NCI-H446 (cell line): Measurements from ENCODE around the gene EPHA4.
"Not testable (repeated sequence)": the region's sequence is repeated elsewhere in the genome, so short reads cannot be mapped to it uniquely, and the experiment has no call there.

Experiments used
- DNase-seq, 2 experiments: peaks; one replicate each; lab custom pipeline; 2025; lab: John Stamatoyannopoulos, UW

EPHA4 gene

DNA sequence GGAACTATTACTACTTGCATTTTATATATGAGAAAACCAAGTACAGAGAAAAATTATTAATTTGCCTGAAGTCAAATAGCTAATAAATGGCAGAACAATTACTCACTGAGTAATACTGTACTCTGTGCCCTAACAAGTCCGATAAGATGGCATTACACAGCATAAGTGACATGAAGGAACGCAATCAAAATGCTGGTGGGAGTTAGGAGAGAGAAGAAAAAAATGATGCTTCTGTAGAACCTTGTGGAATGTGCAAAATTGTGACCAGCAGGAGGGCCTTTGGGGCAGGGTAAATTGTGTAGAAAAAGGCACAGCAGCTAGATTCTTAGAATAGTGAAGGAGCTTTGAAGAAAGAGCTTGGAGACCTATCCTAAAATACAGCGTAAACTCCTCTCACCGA is 32.9 kb downstream of the EPHA4 start:
- DNase-seq, result no peak

DNA sequence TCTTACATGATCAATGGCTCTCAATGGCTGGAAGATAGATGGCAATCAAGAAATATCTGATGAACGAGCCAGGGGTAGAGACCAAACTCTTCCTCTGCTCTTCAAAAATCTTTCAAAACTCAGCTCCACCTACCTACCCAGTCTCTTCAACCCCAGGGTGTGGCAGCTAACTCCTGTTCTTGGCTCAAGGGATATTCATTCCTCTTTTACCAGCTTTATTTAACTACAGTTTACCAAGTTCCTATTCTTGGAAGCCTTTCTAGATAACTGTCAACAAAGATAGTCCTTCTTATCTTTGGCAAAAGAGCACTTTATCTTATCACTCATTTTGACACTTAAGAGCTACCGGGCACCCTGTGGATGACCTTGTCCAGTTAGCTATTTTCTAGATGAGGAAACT is 36.3 kb downstream of the EPHA4 start:
- no peak for DNase-seq

DNA sequence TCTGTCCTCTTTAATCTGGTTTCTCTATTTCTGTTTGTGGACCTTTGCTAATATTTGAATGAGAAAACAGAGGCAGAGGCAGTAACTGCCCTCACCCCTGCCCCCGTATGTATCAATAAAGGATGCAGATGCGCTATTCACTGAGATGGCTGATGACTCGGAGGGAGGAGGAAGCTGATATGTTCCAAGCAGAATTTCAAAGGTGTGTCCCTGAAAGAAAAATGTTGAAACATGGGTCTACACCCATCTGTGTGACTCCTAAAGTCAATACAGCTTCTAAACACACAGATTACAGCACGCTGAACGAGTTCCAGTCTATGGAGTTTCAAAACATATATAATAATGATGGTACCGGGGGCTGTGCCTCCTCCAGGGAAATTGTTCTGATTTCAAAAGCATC is 38.8 kb downstream of the EPHA4 start:
- no peak for DNase-seq

DNA sequence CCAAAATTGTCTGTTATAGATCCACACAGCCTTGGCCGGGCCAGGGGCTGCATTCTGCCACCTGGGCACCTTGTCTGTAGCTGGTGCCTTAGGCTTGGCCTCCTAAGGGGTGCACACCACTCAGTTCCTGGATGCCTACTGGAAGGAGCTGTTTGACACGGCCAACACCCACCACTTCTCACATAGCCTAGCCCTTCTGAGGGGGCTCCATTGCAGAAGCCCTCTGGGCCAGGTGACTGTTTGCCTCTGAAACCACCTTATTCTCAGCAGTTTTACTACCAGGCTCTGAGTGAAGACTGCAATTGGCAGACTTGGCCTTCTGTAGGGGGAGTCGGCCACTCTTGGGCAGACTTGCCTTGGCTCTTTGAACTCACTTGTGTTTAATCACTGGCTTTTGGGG is 39.5 kb downstream of the EPHA4 start:
- DNase-seq, result no peak

DNA sequence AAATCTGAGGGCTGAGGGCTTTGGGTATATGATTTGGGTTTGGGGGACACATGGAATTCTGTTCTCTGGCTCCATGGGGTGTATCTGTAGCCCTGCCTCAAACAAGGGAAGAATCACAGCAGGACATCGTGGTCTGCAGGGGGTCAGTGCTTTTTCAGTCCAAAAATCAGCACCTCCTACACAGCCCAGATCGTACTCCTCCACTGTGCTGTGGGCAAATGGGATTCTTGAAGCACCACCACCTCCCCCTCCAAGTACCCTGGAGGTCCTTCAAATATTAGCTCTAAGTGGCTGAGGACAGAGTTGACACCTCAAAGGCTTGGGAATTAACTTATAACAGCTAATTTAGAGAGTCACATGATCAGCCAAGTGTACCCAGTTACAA is 41.5 kb downstream of the EPHA4 start:
- no peak for DNase-seq

DNA sequence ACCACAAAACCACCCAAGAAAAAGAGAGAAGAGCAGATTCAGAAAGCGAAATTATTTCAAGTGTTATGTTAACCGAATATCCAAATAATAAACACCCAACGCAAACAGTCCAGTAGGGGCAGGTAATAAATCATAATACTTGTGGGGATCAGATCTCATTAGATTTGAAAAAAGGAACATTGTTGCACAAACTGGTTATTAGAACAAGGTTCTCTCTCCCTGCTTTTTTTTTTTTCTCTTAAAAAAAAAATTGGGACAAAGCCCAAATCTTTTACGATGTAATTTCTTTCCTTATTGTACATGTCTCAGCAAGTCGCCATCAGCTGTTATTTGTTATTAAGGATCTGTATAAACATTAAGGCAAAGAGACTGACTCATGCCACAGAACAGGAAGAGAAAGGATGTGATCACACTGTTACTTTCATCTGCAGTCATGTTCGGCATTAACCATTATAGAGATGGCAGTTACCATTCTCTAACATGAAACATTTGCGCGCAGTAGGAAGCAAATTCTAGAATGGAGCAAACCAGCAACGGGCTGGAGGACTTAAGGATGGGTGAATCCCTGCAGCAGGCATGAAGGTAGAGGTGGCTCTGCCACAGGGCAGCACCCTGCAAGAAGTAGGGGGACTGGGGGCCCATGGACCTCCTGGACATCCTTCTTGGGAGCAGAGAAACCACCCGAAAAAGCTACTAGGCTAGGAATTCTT is 42.0 kb downstream of the EPHA4 start:
- DNase-seq, result peak in 1 of 2 experiments; percentile 40

DNA sequence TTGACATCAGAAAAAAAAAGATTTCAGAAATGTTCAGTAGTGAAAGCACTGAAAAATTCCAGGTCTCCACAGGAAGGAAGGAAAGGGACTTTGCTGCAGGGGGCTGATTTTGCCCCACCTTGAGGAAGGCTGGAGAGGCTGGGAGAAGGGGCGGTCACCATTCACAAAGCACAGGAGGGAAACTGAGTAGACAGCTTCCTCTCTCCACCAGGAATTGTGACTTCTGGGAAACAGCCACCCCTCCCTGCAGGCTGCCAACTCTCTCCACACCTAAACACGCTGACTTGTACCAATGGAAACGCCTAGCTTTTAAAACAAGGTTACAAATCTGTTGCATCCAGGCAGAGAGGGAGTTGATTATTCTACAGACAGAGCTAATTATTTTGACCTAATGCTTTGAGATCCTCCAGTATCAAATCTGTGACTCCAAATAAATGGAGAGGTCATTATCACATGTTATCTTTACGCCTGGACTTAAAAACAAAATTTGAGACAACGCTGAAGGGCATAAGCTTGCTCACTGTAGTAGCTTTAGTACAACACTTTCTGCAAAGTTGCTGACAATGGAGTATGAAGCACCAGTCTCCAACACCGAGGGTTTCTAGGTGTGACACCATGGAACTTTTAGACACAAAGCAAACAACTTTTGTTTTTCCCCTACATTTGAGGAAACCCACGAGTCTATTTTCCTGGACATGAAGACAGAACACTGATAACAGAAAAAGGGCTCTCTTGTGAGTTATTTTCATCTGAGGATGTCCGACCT is 42.7 kb downstream of the EPHA4 start:
- no peak for DNase-seq

DNA sequence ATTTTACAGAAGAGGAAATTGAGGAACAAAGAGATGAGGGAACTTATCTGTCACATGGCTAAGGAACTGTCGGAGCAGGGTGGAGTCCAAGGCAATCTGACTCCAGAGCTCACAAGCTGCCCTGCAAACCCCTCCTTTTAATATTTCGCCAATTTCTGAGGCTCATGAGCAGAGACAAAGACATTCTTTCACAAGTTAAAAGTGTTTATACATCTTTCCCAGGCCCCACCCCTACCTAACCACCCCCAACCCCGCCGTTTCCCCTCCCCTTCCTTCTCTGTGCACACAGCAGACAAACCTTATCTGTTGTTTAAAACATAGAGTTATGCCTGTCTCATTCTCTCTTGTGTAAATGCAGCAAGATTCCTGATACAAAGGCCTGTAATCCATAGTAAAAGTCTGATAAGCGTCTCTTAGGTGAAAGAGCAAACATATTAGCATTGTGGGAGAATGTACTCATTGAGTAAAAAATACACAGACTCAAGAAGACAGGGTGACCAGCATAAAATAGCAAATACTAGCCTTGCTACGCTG is 44.3 kb downstream of the EPHA4 start:
- DNase-seq, result no peak

DNA sequence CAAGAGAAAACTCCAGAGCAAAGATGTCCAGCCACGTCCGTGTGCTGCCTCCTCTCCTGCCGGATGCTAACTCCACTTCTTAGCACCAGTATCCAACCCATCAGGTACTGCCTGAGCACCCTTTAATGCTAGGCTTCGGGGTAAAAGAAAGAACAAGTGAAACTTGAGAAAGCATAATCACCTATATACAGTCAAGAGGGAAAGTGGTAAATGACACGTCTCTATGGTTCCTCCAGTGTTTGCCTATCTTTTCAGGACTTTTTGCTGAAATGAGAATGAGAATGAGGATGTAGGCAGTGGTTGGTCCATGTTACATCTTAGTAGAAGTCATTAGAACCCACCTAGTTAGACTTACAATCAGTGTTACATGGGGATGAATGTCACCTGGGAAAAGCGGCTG is 47.9 kb downstream of the EPHA4 start:
- no peak for DNase-seq

DNA sequence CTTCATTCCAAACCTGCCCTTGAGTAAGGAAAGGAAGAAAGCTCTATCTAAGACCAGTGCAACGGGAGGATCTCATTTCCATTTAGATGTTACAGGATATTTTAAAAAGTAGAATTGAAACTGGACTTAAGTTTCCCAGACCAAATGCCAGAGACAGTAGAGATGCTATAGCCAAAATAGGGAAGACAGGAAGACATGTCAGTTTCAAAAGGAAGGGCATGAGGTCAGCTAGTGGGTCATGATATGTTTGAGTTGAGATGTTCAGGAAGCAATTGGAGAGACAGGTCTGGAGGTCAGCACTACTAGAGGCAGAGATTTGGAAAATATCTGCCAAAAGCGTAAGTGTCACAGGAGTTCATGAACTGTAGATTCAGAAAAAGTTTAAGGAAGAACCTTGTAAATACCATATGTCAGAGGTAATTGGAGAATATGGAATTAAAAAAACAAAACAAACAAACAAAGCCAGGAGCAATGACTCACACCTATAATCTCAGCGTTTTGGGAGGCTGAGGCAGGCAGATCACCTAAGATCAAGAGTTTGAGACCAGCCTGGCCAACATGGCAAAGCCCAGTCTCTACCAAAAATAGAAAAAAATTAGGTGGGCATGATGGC is 50.8 kb downstream of the EPHA4 start:
- no peak for DNase-seq

DNA sequence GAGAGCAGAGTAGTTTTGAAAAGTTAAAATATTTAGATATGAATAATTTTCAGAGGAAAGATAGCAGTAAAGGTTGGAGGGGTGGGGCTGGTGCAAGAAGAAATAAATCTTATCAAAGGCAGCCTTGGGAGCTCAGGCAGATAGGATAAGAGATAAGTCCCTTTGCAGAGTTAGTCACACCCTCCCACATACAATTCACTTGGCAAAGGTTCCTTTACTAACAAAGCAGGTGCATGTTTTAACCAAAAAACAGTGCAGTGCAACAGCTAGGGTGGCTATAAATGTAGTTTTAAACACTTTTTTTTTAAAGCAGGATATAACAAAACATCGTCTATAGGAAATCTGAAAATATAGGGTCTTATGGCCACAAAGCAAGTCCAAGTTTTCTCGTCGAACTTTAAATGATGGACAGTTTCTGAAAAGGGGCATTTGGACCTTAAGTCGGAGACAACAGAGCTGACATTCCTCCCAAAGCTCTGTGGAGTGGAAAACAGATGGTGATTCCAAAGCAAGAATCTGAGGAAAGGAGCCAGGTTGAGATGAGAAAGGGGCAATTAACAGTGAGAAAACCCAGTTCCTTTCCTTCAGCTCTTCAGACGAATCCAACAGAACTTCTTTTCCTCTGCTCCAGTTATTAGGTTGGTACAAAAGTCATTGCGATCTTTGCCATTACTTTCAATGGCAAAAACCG is 53.0 kb downstream of the EPHA4 start:
- DNase-seq, result peak in 1 of 2 experiments; percentile 26

DNA sequence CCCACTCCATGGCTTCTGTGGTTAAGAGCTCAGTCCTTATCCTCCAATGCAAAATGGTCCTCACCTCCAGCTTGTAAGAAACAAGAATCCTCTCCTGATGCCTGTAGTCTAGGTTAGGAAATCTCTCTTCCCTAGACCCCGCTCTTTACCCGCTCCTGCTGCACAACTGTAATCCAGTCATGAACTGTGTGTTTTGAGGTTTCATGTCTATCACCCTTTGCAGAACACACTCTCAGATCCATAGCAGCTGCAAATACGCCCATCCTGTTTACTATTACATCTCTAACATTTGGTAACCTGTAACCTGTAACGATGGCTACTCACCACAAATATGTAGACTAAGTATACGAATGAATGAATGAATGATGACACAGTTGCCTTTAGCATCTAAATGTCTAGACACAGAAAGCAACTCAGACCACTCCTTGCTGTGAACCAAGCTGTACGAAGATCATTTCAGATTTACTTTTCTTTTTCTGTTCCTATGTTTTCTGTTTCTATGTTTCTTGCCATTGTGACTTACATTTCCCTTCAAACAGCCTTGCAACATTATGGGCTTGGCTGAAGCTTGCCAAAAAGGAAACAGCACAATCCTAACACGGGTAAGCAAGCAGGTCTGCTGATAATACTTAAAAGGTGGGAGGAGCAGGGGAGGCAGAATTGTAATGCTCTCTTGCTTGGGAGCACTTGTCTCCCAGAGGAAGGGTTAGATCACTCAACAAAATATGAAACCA is 53.7 kb downstream of the EPHA4 start:
- DNase-seq, result no peak

DNA sequence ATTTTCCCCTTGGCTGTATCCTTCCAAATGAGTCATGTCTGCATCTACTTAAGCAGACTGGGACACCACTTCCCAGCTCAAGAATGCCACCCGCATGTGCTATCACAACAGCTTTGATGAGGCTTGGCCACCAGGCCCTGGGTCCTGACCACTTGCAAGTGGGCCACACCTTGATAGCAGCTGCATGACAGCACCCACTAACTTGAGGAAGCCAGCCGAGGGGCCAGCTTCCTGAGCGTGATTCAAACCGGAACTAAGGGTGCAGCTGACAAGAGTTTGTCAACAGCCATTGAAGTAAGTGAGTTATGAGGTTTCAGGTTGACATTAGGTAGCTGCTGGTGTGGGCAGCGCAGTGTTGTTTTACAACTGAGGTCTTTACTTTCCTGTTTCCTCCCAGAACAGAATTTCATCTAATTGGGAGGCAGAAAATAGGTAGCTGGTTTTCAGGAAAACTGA is 54.4 kb downstream of the EPHA4 start:
- no peak for DNase-seq

DNA sequence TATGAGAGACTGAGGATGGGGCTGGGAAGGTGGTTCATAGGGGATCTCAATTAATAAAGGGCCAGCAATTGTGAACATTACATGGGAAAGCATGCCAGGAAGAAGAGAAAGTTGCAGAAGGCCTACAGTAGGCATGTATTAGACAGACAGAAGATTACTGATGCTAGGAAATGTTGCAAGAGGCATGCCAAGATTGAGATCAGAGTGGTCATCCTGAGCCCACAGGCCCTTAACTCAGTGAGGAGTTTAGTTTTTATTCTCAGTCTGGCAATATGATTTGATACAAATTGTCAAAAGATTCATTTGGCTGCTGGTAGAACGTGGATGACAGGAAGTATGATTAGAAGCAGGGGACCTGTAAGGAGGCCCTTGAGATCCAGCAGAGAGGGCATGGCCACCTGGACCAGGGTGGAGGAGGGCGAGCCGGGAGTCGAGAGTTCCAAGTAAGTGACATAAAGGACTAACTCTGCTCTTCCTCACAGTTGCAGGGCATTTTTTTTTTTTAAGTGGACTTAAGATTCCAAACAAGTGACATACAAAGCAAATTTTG is 54.9 kb downstream of the EPHA4 start:
- no peak for DNase-seq

DNA sequence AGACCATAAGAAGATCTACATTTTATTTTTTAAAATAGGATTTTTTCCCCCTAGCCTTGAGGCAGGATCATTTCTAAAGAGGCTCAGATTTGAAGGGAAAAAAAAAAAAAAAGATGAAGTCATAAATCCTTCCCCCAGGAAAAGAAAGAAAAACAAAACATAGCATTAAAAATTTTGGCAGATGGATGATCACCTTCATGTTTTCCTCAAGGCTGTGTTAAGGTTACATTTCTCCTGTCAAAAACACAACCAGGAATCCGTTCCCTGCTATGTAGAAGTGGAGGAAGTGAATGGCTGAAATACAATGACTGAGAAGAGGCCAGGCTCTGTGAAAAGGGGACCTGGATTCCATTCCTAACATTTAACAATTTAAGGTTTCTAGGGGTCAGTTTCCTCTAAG is 56.2 kb downstream of the EPHA4 start:
- no peak for DNase-seq

DNA sequence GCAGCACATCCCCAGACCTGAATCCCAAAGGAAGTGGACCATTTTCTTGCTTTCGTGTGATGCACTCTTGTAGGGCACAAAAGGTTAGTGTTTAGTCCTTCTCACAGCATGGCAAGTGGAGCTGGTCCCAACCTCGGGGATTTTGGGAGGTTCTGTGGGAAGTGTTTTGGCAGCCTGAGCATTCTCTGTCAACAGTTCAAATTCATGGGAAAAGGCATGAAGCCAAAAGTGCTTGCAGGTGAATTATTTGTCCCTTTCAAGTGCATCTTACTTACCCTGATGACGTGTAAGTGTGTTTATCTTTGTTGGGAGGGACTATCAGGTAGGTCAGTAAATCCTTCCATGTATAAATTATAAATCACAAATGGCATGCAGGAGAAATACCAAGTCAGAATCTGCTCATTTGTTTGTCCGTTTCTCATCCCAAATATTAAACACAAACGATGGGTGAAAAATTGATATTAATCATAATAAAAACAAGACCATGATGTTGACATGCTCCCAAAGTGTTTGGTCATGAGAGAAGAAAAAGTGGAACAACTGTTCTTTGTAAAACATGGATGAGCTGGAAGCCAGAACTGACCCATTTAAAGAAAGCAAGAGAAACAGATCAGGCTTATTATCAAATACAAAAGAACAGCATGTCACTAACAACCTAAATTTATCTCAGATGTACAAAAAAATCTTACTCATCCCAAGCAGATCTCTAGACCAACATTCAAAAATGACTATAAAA is 57.6 kb downstream of the EPHA4 start:
- DNase-seq, result peak in 1 of 2 experiments; percentile 7

DNA sequence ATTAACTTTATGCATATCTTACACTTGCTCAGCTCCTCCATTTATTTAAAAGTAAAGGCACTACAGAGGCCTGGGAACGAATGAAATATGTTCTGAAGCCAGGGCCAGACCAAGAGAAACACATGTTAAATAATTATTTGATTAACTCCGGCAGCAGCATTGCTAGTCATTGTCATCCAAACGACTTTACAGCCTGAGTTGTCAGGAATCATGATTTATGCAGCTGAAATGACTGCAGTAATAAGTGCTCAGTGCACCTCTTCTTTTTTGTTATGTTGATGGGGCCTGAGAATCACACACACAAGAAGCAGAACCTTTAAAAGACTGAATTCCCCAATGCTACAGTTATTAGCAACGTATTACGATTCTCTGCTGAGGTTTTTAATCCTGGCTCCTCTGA is 58.9 kb downstream of the EPHA4 start:
- DNase-seq, result no peak

DNA sequence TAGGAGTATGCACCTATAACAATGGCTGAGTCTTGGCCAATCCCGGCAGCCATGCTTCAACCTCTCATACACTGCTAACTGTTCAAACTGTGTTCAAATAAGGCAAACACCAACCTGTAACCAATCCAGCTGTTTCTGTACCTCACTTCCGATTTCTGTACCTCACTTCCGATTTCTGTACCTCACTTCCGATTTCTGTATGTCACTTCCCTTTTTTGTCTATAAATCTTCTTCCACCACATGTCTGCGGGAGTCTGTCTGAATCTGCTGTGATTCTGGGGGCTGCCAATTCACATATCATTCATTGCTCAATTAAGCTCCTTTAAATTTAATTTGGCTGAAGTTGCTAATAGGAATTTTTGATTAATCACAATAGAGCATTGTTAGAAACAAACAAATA is 60.8 kb downstream of the EPHA4 start:
- not testable (repeated sequence) for DNase-seq

DNA sequence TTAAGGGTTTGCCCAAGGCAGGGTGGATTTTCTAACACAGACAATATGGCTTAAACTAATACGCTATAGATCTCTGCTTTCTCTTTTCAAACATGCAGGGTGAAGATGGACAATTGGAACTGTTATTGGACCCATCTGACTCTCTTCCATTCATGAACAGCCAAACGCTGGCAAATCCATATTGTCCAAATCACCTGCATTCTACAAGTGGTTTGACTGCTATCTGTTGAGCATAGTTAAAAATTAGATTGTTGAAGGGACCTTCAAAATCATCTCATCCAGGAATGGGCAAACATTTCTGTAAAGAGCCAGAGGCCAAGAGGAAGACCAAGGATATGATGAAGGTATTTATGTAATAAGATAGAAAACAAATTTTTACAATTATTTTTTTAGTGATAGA is 65.6 kb downstream of the EPHA4 start:
- DNase-seq, result no peak

DNA sequence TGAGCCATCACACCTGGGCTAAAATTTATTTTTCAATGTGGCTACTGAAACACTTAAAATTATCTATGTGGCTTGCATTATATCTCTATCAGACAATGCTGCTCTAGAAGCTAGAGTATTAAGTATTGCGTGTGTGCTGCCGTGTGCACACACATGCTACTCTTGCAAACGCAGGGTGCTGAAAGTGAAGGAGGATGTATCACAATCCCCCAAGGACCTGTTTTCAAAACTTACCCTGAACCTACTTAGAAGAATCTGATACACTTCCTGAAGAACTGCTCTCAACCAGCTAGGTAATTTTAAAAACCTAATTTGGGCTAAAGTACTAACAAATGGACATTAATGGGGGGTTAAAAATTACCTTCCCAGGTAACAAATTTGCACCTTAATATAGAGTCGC is 66.5 kb downstream of the EPHA4 start:
- no peak for DNase-seq

DNA sequence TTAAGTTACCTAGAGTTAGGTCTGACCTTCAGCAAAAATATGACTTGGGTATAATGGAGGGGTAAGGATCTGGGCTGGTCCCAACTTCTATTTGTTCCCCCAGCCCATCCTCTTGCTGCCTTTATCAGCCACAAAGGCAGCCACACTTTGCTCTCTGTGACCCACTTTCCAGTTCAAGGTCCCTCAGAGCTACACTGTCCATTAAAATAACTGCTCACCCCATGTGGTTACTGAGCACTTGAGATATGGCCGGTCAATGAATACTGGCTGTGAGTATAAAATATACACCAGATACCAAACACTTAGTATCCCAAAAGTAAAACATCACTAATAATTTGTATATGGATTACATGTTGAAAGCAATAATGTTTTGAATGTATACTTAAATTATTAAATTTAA is 67.2 kb downstream of the EPHA4 start:
- DNase-seq, result no peak
